NOMO-1 (cell line): ENCODE data around the gene TUSC2.
"Not testable (repeated sequence)": the region's sequence is repeated elsewhere in the genome, so short reads cannot be mapped to it uniquely, and the experiment has no call there.

Experiments
- DNase-seq, 2 experiments: peaks; one replicate each; lab custom pipeline; 2025; ENCODE audit not compliant: unreplicated experiment in 2 of 2; lab: John Stamatoyannopoulos, UW

TUSC2 gene

DNA sequence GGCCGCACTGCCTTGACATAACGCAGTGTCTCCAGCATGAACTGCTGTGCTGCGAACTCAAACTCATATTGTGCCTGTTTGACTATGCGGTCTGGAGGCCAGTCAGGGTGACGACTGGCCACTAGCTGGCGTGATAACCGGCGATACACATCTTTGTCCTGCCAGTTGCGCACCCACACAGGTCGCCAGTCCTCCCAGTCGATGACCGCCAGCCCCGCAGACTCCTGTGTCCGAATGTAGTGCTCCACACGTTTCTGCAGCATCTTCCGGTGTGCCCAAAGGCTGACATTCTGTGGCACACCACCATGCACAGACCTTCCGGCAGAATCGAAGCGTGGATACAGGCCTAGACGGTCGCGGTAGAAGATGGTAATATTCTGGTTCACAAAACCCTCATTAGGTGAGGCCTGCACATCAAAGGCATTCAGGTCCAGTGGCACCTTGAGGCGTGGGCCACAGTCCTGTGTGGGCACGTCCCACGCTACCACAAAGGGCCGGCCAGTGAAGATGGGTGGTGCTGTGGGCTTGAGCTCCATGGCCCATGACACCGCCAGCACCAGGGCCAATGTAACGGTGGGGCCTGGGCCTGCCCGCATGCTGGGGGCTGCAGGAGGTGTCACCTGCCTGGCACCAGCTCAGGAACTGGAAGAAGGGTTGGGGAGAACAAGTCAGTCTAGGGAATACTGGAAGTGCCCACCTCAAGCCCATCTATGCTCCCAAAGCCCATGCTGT lies 8.0 kb downstream of the TUSC2 start:
- no peak for DNase-seq

DNA sequence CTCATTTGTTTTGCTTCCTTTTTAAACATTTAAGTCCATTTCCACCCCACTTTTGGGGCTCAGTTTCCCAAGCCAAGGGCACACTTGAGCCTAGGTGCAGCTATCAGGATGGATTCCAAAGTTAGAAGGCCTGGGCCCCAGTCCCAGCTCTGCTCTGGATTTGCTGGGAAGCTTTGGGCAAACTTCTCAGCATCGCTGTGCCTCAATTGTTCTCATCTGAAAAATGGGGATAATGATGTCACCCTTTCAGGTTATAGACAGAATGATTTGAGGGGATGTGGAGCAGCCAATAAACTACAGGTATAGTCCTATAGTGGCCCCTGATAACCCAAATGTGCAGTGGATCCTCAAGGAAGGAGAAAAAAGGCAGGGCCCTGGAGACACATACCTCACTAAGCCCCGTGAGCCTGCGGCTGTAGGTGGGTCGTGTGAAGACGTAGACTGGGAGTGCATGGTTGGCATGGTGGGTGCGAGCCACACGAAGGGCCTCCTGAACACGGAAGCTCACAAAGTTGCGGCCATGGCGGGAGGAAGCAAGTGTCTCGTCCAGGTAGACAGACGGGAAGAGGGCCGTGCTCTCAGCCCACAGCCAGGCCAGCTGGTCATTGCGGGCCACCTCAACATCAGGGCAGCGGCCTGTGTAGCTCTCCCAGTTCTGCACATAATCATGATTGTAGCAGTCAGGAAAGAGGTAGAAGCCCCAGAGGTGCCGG lies 8.7 kb downstream of the TUSC2 start:
- DNase-seq = no peak

DNA sequence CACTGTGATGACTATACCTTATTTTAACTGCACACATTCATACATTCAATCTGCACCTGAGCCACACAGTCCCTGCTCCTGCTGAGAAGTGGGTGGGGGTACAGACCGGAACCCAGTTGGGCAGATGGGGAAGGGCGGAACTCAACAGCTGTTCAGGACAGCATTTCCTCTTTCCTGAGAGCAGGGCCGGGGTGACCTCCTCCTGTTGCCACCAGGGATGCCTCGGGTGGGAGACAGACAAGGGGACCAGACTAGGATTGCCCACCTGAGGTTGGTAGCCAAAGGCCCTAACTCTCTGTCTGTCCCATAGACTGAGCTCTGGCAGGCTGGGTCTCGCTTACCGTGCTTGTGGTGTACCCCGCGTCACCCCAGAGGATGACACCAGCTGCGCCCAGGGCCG lies 9.4 kb downstream of the TUSC2 start:
- no peak for DNase-seq

DNA sequence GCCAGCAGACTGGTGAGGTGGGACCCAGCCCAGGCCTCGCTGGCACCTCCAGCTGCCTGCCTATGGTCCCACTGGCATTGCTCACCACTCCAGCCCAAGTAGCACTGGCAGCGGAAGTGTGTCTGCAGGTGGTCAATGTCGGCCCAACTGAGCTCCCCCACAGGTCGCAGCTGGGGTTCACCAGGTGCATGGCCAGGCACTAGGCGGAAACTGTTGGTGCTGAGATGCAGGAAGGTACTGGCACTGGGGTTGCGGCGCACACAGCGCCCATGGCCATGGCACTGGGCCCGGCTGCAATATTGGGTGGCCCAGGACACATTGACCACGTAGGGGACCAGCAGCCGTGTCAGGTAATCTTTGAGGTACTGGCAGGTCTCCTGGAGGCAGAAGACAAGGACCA lies 9.9 kb downstream of the TUSC2 start:
- no peak for DNase-seq

DNA sequence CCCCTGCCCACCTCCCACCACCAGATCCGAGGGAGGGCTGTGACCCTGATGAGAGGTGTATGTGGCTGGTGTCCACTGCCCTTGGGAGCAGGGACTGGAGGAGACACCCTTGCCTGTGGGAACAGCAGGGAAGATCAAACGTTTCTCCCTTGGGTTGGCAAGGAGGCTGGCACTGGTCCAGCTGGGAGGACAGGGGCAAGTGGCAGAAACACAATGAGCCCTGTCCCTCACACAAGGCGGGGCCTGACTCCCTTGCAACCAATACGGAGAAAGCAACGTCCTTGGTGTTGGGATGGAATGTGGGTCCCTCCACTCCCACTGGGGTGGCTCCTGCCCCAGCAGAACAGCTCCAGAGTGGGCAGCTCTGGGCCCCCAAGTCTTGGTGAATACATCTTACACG lies 10.7 kb downstream of the TUSC2 start:
- DNase-seq = no peak

DNA sequence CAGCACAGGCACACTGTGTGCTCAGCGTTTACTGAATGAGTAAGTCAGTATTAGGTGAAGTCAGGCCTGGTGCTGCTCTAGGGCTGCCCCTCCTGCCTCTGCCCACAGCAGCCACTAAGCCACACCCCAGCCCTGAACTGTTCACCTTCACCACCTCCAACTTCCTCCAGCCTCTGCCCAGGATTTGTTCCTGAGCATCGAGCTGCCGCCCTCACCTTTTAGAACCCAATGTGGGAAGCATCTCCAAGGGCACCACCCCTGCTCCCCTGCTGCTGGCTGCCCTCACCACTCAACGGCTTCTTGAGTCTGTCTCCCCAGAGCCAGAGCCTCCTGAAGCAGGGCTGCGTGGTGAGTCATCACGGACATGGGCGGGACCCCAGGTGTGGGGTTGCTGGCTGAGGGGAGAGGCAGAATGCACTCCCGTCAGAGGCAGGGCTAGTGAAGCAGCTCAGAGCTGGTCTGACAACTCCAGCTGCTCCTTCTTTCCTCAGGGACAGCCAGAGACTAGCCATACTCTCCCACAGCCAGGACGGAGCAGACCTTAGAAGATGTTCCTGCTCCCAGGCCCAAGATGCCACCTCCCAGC lies 11.3 kb downstream of the TUSC2 start:
- no peak for DNase-seq

DNA sequence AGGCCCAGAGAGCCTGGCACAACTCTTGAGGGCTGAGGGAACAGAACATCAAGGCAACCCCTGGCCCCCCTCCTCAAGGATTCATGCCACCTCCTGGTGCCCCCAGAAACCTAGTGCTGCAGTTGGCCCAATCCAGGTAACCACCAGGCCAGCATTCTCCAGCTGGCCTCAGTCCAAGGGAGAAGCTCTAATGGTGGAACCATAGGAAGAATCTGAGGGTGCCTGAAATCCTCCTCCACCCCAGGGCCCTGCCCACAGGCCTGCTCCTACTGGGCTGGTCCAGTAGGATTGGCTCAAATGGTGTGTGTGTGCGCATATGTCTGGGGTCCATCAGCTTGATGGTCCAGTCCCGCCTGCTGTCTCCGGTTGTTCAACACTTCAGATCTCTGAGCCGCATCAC lies 13.2 kb downstream of the TUSC2 start:
- no peak for DNase-seq

DNA sequence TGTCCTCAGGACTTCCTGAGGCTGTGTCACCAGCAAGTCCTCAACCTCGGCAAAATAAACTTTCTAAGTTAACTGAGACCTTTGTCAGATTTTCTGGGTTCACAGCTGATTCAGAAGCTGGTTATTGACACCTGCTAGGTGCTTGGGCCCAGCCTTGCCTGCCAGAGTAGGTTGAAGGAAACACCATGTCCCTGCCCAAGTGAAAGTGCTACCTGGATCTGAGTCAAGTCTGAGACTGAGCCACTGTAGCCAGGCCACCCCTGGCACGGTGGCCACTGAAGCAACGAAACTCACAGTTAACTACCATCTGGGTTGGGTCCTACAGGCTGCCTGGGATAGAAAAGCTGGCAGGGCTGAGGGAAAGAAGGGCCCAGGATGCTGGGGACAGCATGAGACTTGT lies 13.7 kb downstream of the TUSC2 start:
- DNase-seq = no peak

DNA sequence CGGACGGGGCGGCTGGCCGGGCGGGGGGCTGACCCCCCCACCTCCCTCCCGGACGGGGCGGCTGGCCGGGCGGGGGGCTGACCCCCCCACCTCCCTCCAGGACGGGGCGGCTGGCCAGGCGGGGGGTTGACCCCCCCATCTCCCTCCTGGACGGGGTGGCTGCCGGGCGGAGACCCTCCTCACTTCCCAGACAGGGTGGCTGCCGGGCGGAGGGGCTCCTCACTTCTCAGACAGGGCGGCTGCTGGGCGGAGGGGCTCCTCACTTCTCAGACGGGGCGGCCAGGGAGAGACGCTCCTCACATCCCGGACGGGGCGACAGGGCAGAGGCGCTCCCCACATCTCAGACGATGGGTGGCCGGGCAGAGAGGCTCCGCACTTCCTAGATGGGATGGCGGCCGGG lies 16.0 kb downstream of the TUSC2 start:
- DNase-seq = not testable (repeated sequence)

DNA sequence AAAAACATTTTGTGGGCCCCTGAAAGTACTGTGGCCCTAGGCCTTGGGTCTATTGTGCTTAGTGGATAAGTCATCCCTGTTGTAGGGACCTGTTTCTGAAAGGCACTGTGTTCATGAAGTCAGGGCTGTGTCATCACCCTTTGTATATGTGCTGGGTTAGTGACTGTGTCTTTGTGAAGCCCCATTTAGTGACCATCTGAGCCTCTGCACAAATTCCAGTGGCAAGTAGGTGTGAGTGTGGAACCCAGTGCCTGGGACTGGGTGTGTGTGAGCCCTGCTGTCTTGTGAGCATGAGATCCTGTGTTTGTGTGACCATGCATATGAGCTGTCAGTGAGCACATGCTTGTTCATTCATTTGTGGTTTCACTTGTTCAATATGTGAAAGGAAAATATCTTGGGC lies 23.4 kb downstream of the TUSC2 start:
- no peak for DNase-seq

DNA sequence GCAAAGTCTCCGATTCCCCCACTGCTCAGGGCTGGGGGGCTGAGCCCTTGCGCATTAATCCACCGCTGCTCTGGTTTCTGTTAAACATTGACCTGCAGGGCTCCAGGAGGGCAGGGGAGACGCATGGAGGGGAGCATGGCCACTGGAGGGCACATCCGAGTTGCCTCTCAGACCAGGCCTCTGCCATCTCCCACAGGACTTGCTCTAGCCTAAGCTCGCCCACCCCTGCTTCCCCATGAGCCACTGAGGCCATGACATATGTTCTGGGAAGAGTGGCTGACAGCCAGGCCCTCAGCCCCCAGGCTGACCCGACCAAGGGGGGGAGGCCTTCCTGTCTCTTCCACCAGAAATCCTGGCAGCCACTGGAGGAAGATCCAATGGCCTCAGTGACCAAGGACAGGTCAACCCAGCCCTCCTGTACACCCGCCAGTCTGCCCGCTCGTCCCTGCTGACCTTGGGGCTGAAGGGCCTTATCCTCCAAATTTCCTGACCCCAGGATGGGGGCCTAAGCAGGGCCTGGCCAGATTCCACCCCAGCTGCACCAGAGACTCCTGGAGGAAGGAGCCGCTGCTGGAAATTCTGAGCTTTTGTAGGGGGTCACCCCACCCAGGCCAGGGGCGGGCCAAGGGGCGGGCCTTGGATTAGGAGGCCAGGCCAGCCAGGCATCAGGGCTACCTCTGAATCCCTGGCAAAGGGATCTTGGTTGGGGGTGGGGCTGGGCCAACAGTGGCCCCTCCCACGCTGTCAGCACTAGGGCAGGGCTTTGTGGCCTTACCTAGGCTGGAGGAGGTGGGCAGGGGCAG lies 24.8 kb downstream of the TUSC2 start, which contains the start of gene HYAL1:
Gene HYAL1, minus strand, starts transcription at position 562 of the 803 bp plus-strand sequence. CDS start 618 bp downstream, outside the sequence.
- no peak for DNase-seq

DNA sequence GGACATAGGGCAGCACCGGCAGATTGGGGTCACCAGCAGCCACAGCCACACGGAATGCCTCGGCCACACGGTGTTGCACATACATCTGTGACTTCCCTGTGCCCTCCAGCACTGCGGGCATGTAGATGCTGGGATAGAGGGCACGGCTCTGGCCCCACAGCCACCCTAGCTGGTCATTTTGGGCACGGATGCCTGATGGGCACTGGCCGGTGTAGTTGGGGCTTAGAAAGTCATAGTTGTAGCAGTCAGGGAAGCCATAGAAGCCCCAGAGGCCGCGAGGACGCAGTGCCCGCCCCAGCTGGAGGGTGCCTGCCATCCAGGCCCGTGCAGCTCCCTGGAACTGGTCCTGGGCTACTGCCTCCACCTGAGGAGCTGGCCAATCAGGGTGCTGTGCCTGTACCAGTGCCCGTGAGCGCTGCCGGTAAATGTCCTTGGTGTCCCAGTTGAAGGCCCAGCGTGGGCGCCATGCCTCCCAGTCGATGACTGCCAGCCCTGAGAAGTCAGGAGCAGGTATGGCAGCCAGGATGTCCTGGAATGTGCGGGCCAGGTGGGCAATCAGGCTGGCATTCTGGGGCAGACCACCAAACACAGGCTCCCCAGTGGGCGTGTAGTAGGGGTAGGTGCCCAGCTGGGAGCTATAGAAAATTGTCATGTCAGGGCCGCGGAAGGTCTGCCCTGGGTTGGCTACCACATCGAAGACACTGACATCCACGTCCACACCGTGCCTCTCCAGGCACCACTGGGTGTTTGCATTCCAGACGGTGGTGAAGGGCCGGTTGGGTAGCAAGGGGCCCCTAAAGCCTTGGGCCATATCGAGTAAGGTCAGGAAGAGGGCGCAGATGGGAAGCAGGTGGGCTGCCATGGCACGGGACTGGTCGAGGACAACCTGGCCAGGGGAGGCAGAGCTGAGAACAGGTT lies 25.7 kb downstream of the TUSC2 start:
- DNase-seq = no peak

DNA sequence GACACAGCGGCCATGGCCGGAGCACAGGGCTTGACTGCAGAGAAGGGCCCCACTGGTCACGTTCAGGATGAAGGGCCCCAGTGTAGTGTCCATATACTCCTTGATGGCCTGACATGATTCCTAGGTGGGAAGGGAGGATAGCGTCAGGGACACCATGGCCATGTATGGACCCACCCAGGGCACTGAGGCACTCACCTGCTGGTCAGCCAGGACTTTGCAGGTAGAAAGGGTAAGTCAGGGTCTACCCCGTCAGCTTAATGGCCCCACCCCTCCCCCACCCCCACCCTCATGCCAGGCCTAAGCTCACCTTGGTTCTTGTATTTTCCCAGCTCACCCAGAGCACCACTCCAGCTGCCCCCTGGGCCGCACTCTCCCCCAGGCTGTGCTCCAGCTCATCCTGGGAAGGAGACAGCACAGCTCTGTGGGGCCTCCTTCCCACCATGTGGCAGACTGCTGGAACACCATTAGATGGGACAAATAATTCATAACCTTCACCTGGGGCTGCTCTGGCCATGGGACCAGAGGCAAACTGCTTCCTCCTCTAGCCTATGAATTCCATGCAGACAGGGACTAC lies 27.3 kb downstream of the TUSC2 start:
- no peak for DNase-seq

DNA sequence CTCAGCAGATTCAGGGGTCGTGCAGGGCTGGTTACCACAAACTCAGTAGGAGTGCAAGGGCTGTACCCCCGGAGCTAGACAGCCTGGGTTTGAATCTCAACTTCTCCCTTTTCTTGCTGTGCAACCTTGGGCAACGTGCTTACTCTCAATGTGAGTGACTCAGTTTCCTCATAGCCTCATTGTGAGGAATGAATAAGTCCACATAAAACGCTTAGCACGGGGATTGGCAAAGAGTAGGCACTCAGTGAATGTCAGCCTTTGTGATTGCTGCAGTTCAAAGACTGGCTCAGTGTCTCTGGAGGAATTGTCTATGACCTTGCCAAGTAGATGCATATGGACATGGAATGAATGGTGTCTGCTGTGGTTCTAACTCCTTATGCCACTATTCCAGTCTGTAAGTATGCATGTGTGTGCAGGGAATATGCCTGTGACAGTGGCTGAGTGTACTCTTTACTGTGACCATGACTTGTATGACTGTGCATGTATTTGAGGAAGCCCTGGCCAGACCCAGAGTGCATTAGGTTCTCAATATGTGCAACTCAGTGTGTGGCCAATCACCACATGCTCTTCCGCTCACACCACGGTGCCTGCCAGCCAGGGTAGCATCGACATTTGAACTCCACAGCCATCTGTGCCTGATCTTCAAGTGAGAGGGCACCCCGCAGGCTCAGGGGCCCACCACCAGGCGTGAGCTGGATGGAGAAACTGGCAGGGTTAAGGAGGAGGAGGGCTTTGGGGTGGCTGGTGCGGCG lies 27.9 kb downstream of the TUSC2 start:
- peak; percentile 74 to 92 for DNase-seq

DNA sequence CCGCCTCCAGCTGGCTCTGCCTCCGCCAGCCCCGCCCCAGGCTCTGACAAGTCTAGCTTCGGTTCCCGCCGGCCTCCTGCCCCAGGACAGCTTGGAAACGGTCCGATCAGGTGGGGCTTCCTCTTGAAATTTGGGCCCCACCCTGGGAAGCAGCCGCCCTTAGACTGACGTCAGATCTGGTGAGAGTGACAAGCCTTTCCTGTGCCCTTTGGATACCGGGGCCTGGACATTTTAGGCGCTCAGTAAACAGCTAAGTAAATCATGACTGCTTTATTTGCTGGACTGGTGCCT lies 28.4 kb downstream of the TUSC2 start:
- DNase-seq = no peak

DNA sequence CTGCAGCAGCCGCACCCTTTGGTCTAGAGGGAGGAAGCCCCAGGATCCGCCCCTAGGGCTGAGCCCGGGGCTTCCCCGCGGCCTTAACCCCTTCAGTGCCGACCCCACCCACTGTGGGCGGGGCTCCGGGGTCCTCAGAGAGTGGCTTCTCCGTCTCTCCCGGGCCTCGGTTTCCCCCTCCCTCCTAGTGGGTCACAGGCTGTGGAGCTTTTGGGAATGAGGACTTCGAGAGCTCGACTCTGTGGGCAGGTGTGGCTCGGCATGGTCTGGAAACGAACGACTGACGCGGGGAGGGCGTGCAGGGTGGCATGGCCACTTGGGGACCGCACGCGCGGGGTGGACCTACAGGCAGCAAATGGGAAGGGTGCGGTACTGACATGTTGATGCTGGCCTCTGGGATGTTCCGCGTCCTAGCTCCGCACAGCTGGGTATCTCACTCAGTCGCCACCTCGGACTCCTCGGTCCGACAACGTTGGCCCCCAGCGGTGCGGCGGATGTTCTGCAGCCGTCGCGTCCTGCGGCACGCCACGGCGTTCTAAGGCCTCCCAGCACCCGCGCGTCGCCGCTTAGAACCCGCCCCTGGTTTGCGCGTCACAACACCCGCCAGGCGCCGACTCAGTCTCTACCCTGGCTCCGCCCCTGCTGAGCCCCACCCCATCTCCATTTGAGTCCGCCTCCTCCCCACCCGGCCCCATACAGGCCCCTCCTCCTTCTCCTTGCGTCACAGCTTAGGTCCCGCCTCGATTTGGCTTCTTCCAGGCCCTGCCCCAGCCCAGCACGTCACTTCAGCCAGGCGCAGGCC lies 29.0 kb downstream of the TUSC2 start, which contains the start of the genes HYAL3 and NAA80:
Gene HYAL3, minus strand, starts transcription at position 570 of the 802 bp plus-strand sequence. CDS start 3,803 bp downstream, outside the sequence.
Gene NAA80, minus strand, starts transcription at position 570 of the 802 bp plus-strand sequence. CDS start 1,942 bp downstream, outside the sequence.
- peak; percentile 99 to 100 for DNase-seq

DNA sequence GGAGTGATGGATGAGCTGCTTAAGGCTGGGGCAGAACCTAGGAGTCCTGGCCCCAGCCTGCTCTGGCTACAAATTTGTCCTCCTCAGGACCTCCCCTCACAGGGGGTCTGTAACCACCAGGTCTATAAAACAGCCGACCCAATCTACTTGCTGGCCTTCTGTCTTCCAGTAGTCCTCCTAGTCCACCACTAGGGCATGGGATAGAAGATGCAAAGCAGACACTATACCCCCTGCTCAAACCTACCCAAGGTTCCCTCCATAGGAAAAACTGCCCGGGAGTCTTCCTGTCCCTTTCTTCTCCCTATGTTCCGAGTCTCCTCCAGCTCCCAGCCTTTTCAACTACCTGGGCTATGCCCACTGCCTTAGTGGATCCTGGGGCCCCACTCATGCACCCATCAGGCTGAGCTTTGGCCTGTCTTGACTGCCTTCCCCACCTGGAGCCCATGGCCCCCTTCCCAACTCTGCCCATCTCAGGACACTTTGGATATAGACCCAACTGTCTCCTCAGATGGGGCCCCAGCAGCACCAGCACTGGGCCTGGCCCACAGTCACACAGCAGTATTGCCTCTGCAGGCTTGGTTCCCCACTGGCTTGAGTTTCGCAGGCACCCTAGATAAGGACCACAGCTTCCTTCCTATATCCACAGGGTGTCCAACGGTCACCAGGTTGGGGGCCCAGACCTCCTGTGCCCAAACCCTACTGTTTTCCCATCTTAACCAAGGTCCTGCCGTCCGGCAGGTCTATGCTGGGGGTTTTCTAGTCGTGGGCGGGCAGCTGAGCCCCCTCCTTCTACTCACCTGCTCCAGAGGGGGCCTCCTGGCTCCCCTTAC lies 29.9 kb downstream of the TUSC2 start:
- DNase-seq = peak in 1 of 2 experiments; percentile 35
